ENCODE measurements around the gene GNB5.

- TF ChIP-seq, protein P1, sequence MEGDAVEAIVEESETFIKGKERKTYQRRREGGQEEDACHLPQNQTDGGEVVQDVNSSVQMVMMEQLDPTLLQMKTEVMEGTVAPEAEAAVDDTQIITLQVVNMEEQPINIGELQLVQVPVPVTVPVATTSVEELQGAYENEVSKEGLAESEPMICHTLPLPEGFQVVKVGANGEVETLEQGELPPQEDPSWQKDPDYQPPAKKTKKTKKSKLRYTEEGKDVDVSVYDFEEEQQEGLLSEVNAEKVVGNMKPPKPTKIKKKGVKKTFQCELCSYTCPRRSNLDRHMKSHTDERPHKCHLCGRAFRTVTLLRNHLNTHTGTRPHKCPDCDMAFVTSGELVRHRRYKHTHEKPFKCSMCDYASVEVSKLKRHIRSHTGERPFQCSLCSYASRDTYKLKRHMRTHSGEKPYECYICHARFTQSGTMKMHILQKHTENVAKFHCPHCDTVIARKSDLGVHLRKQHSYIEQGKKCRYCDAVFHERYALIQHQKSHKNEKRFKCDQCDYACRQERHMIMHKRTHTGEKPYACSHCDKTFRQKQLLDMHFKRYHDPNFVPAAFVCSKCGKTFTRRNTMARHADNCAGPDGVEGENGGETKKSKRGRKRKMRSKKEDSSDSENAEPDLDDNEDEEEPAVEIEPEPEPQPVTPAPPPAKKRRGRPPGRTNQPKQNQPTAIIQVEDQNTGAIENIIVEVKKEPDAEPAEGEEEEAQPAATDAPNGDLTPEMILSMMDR (IDR thresholded peaks at IDR 0.05; ENCODE audit: insufficient read depth, low read depth, low read length) = no peak
- no peak for TF ChIP-seq EZH2 (IDR thresholded peaks at IDR 0.05; ENCODE audit: insufficient read depth, low read length)
Measured at GRCh38 chr15:52213206-52213605, 22.0 kb upstream of the GNB5 start.
